Measurements from ENCODE around the gene FAM200C.

- TF ChIP-seq CTCF (IDR thresholded peaks at IDR 0.05): no peak
- no peak for TF ChIP-seq HMGXB4 (CRISPR knock-in tag; IDR thresholded peaks at IDR 0.05)
- TF ChIP-seq ATF3 (CRISPR knock-in tag; conservative IDR thresholded peaks at IDR 0.05): no peak
- TF ChIP-seq NFYB (CRISPR knock-in tag; conservative IDR thresholded peaks at IDR 0.05; ENCODE audit: low read depth): no peak
- no peak for TF ChIP-seq NR1H2 (CRISPR knock-in tag; IDR thresholded peaks at IDR 0.05)
- TF ChIP-seq FOXP4 (CRISPR knock-in tag; IDR thresholded peaks at IDR 0.05): no peak
- no peak for TF ChIP-seq IRF1 (CRISPR knock-in tag; IDR thresholded peaks at IDR 0.05)
- TF ChIP-seq RELA (CRISPR knock-in tag; IDR thresholded peaks at IDR 0.05; ENCODE audit: borderline replicate concordance): no peak
- no peak for TF ChIP-seq PREB (CRISPR knock-in tag; IDR thresholded peaks at IDR 0.05; ENCODE audit: borderline replicate concordance)
- no peak for TF ChIP-seq NFATC4 (CRISPR knock-in tag; IDR thresholded peaks at IDR 0.05)
- TF ChIP-seq ZNF512 (CRISPR knock-in tag; IDR thresholded peaks at IDR 0.05; ENCODE audit: borderline replicate concordance): no peak
- TF ChIP-seq MAX (CRISPR knock-in tag; IDR thresholded peaks at IDR 0.05): no peak
Measured at GRCh38 chr5:160360310-160360709, 39.5 kb downstream of the FAM200C start.
